BJ (cell line): ENCODE results near the gene NAIF1. TPM values are rescaled to one million over a fixed set of nuclear protein-coding genes. Genes with fewer than 3 reads are reported as not detected.

Experiments
- CTCF ChIA-PET: fragments of 350-600 bp; formaldehyde crosslinking; extraction: SDS; loops from one replicate; lab custom pipeline; 2021; ENCODE audit warnings: antibody characterized with exemption, inconsistent platforms; lab: Yijun Ruan, JAX
- POLR2A ChIA-PET: fragments of 300-600 bp; sonication (Branson Sonifier 250); formaldehyde crosslinking; extraction: SDS; loops from one replicate; lab custom pipeline; 2021; ENCODE audit warnings: antibody characterized with exemption; lab: Charles Lee
- DNase-seq: peaks from one replicate; pipeline ENCODE4 v3.0.0-alpha.2; 2011; ENCODE audit warnings: low read depth
- H3K27me3 ChIP-seq: 2 replicates; pipeline ENCODE4 v1.6.0; 2011; ENCODE audit warnings: low read length; ENCODE audit not compliant: control insufficient read depth, insufficient read depth
- H3K36me3 ChIP-seq: 2 replicates; pipeline ENCODE4 v1.5.1; 2011; ENCODE audit warnings: low read length; ENCODE audit not compliant: control insufficient read depth, insufficient read depth
- H3K4me3 ChIP-seq: 2 replicates; pipeline ENCODE4 v1.5.1; 2011; ENCODE audit warnings: low read depth, mild to moderate bottlenecking, control low read depth, low read length
- polyA plus RNA-seq: library from polyadenylated mRNA; depleted of rRNA; stranded (reverse); fragments of >200 nt; gene quantifications from 2 replicates; pipeline ENCODE4 v1.2.3, GENCODE V29; 2011
- TF ChIP-seq, protein P1 (sequence below): IDR thresholded peaks from 2 replicates; pipeline ENCODE4 v1.5.1; 2011; ENCODE audit warnings: low read depth, mild to moderate bottlenecking, control low read depth, inconsistent platforms, low read length, moderate library complexity; ENCODE audit not compliant: insufficient read depth

The NAIF1 gene
- polyA plus RNA-seq, 1 experiment = 10.6 TPM

DNA sequence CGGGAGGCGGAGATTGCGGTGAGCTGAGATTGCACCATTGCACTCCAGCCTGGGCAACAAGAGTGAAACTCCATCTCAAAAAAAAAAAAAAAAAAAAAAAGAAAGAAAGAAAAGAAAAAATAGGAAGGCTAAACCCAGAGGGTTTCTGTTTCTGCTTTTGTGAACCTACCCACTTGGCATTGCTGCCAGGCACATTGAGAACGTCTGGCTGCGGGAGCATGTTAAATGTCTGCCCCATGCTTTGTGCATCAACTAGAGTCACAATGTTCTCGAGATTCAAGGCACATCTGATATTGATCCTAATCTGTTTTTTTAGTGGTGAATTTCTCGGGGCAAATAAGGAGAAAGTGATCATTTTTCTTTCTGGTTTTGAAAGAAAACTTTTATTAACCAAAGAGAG lies 3.8 kb upstream of the NAIF1 start:
- TF ChIP-seq, protein P1, sequence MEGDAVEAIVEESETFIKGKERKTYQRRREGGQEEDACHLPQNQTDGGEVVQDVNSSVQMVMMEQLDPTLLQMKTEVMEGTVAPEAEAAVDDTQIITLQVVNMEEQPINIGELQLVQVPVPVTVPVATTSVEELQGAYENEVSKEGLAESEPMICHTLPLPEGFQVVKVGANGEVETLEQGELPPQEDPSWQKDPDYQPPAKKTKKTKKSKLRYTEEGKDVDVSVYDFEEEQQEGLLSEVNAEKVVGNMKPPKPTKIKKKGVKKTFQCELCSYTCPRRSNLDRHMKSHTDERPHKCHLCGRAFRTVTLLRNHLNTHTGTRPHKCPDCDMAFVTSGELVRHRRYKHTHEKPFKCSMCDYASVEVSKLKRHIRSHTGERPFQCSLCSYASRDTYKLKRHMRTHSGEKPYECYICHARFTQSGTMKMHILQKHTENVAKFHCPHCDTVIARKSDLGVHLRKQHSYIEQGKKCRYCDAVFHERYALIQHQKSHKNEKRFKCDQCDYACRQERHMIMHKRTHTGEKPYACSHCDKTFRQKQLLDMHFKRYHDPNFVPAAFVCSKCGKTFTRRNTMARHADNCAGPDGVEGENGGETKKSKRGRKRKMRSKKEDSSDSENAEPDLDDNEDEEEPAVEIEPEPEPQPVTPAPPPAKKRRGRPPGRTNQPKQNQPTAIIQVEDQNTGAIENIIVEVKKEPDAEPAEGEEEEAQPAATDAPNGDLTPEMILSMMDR = no peak
- DNase-seq = no peak
- ChIA-PET POLR2A (no interaction called here), CTCF (interaction anchor here (0.6 to 0.8 kb wide), 2 partner anchors 14 to 77 kb away, joined by 3 read pairs; no protein-coding TSS in a partner anchor)
- Histone ChIP-seq H3K27me3 (no peaks in the 10 kb centered on the region), H3K36me3 (no peaks in the 10 kb centered on the region), H3K4me3 (no peak overlapping the region)

DNA sequence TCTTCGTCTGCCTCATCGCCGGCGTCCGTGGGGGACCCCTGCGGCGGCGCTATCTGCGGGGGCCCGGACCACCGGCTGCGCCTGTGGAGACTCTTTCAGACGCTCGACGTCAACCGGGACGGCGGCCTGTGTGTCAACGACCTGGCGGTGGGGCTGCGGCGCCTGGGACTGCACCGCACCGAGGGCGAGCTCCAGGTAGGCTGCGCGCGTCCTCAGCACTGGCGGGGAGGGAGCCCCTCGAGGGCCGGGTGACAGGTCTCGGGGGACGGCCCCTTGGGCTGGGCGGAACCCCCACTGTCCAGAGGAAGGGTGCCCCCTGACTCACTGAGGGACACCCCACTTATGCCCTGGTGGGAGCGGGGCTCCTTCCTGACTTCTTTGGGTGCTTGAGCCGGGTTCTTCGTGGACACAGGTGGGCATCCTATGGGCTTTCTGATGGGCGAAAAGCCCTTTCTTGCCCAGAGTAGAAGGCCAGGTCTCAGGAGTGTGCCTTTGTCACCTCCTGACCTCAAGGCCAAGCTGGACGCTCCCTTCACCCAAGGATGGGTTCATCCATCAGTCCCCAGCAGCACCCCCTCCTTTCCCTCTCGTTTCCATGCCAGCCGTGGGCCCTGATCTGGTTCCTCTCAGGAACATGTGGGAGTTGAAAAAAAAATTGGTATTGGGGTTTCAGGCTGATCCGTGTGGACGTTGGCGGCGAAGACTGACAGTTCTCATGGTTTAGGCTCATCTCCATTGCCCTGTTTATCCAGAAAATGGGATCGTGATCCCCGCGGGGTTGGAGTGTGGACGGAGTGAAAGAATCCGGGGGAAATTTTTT lies 1.5 kb upstream of the NAIF1 start:
- Histone ChIP-seq H3K27me3 (no peaks in the 10 kb centered on the region), H3K4me3 (peak overlapping the region; percentile 76), H3K36me3 (no peaks in the 10 kb centered on the region)
- POLR2A ChIA-PET = interaction anchor here (1.0 kb wide), 1 partner anchor 149 kb away, joined by 3 read pairs; no protein-coding TSS in a partner anchor
- DNase-seq = no peak
- CTCF ChIA-PET = interaction anchor here (0.9 to 2.9 kb wide), 4 partner anchors 26 to 334 kb away, joined by 3 to 11 read pairs (median 3); partner anchors contain the start of gene TOR2A
- TF ChIP-seq, protein P1 = no peak

DNA sequence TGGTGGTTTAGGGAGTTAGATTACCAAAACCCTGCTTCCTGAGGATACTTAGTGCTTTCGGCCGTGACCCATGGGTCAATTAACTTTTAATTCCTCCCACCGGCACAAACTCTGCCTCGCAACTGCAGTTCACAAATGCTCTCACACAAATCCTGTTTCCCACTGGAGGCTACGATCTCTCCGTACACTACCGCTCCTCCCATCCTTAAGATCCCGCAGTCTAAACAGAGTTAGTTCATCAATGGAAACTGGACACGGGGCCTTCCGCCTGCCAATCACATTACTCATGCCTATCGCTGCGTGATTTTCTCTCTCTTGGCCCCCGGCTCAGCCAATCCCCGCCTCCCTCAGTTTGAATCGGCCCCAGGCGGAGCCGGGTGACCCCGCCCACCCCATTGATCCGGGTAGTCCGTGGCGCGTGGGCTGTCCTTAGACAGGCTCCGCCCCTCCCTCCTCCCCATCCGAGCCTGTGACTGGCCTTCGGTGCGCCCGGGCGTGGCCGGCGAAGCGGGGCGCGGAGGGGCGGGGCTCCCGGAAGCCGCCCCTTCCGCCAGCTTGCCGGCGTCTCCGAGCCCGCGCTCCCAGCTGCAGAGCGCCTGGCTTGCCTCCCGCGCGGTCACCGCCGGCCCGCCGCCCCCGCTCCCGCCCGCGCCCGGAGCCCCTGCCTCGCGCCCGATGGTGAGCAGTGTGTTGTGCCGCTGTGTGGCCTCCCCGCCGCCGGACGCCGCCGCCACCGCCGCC lies 695 bp upstream of the NAIF1 start, which contains the start of gene SLC25A25:
Gene SLC25A25 (plus strand): TSS at position 588 of the 741 bp plus-strand sequence. CDS start 88 bp downstream, at position 676.
- POLR2A ChIA-PET = interaction anchor here (0.7 to 1.0 kb wide), 2 partner anchors 13 to 33 kb away, joined by 3 to 7 read pairs; no protein-coding TSS in a partner anchor
- Histone ChIP-seq H3K4me3 (peak within 1 kb of the TSS; percentile 76), H3K36me3 (peaks cover 6% of the 10 kb centered on the region; the same call in 1 of the 2 replicates), H3K27me3 (no peaks in the 10 kb centered on the region)
- CTCF ChIA-PET = interaction anchor here (0.6 to 2.9 kb wide), 9 partner anchors 11 to 451 kb away, joined by 3 to 11 read pairs (median 3); no protein-coding TSS in a partner anchor
- TF ChIP-seq, protein P1 = no peak
- DNase-seq = peak; percentile 95

DNA sequence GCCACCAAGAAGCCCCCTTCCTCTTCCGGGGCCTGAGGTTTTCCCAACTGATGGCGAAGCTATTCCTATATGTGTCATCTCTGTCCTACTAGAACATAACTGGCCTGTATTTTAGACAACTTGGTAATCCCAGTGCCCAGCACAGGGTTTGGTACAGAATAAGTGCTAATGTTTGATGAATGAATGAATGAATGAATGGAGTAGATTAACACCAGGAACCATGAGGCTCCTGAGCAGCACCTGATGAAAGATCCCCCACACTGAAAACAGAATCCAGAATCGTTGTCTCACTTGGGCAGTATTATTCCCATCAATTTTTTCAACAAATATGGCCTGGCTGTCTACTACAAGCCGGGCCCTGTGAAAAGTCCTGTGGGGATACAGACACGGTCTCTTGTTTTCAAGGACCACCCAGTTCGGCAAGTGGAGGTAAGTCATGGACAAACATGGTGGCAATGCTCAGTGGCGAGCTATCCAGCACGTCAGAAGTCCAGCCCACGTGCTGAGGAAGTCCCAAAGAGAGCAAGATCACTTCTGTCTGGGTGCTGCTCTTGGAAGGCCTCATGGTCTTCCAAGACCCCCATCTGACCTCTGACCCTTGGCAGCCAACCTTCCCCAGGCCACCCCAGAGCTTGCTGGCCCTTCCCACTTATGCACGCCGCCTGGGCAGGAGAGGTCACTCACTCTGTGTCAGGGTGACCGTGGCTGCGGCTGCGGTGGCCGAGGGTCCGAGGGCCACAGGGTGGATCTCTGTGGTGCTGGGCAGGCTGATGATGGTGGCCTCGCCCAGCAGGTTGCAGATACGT lies 1.0 kb downstream of the NAIF1 start:
- POLR2A ChIA-PET = no interaction called here
- no peak for DNase-seq
- H3K36me3 ChIP-seq = peaks cover 8% of the 10 kb centered on the region
- peak overlapping the region; percentile 51 for H3K4me3 ChIP-seq
- TF ChIP-seq, protein P1 = no peak
- CTCF ChIA-PET = interaction anchor here (1.0 to 2.9 kb wide), 5 partner anchors 9 to 122 kb away, joined by 3 to 11 read pairs (median 3); no protein-coding TSS in a partner anchor
- no peaks in the 10 kb centered on the region for H3K27me3 ChIP-seq
